Measurements from ENCODE around the gene SUN2. TPM values are rescaled to one million over a fixed set of nuclear protein-coding genes. Genes with fewer than 3 reads are reported as not detected.

Gene SUN2
- total and polyA plus RNA-seq, 2 of the 13 experiments (the other 11 are each of a cell fraction or from before 2014, with no cell fraction given) = 45.6 to 56.6 TPM

DNA sequence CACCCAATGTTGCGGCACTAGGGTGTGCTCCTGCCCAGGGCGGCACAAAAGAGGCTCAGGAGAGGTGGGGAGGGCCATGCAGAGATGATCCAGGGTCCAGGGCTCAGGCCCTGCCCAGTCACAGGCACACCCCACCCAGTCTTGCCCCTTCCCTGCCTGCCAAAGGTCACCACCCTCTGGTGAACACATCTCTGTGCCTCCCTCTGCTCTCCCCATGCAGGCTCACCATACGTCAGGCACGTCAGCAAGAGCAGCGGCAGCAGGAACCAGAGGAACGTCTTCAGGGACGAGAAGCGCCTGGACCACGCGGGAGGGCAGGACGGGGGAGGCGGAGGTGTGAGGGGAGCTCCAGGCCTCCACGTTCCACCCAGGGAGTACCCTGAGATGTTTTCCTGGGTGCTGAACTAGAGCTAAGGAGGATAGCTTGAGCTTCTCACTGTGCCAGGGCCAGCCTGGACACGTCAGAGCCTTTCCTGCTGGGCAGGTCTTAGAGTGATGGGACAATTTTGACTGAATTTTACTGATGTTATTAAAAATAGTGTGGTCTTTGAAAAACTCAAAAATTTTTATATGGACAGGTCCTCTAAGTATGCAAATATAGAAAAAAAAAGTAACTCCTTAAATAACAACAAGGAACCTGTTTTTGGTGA is 7.2 kb downstream of the SUN2 start (continued):
- no peak for TF ChIP-seq SRSF1 (optimal IDR thresholded peaks at IDR 0.05; ENCODE audit: low read depth, low read length)
- TF ChIP-seq, protein P1, sequence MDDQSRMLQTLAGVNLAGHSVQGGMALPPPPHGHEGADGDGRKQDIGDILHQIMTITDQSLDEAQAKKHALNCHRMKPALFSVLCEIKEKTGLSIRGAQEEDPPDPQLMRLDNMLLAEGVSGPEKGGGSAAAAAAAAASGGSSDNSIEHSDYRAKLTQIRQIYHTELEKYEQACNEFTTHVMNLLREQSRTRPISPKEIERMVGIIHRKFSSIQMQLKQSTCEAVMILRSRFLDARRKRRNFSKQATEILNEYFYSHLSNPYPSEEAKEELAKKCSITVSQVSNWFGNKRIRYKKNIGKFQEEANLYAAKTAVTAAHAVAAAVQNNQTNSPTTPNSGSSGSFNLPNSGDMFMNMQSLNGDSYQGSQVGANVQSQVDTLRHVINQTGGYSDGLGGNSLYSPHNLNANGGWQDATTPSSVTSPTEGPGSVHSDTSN (CRISPR knock-in tag; IDR thresholded peaks at IDR 0.05; ENCODE audit: borderline replicate concordance) = no peak
- TF ChIP-seq, protein P2, sequence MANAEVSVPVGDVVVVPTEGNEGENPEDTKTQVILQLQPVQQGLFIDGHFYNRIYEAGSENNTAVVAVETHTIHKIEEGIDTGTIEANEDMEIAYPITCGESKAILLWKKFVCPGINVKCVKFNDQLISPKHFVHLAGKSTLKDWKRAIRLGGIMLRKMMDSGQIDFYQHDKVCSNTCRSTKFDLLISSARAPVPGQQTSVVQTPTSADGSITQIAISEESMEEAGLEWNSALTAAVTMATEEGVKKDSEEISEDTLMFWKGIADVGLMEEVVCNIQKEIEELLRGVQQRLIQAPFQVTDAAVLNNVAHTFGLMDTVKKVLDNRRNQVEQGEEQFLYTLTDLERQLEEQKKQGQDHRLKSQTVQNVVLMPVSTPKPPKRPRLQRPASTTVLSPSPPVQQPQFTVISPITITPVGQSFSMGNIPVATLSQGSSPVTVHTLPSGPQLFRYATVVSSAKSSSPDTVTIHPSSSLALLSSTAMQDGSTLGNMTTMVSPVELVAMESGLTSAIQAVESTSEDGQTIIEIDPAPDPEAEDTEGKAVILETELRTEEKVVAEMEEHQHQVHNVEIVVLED (CRISPR knock-in tag; IDR thresholded peaks at IDR 0.05; ENCODE audit: borderline replicate concordance) = no peak
- no peak for TF ChIP-seq ZSCAN29 (CRISPR knock-in tag; conservative IDR thresholded peaks at IDR 0.05)
- TF ChIP-seq SALL1 (CRISPR knock-in tag; IDR thresholded peaks at IDR 0.05) = 0 out of 2 replicates have a peak, but pooled peaks have one; percentile 22
- no peak for TF ChIP-seq ZNF225 (CRISPR knock-in tag; IDR thresholded peaks at IDR 0.05)
- TF ChIP-seq ZNF230 (CRISPR knock-in tag; IDR thresholded peaks at IDR 0.05) = no peak
- no peak for TF ChIP-seq ZNF781 (CRISPR knock-in tag; IDR thresholded peaks at IDR 0.05; ENCODE audit: borderline replicate concordance, not compliant biosample characterization)
- TF ChIP-seq ZNF326 (CRISPR knock-in tag; IDR thresholded peaks at IDR 0.05; ENCODE audit: borderline replicate concordance) = no peak

Measured in HepG2 (cell line).